ENCODE results near the gene AKAP12.
"Not testable (repeated sequence)": the region's sequence is repeated elsewhere in the genome, so short reads cannot be mapped to it uniquely, and the experiment has no call there.

AKAP12 gene

DNA sequence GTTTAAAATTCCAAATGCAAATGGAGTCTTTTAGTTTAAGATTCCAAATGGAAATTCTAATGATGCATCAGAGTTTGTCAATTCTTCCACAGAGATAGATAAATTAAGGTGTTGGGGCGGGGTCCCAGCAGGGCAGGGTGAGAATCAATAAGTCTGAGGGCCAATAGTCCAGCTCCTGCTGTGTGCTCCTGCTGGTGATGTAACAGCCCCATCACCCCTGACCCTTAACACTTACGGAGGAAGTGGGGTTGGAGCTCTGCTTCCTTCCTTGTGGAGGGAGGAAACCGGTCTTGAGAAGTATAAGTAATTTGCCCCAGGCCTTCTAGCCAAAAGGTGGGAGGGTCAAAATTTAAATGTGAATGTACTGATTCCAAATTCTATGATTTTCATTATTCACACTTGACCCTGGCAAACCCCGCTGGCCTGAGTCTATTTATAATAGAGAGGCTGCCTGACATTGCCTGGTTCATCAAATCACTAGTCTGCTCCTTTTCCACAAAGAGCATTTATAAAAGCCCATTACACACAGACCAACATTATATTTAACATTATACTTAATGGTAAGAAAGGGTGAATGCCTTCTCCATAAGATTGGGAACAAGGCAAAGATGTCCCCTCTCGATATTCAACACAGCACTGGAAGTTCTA lies 134.4 kb downstream of the AKAP12 start:
- FAIRE-seq: no peak

DNA sequence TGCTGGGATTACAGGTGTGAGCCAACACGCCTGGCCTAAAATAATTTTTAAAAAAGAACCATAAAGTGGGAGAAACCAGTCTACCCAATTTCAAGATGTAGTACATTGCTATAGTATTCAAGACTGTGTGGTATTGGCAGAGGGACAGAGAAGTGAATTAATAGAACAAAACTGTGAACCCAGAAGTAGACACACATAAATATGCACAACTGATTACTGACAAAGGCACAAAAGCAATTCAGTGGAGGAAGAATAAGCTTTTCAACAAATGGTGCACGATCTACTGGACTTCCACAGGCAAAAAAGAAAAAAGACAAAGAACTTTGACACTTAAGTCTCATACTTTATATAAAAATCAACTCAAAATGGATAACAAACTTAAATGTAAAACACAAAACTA lies 136.1 kb downstream of the AKAP12 start:
- DNase-seq (ENCODE audit: insufficient read length, low spot score) (no peak), FAIRE-seq (no peak)

More for the DNA sequence above, 134.4 kb downstream of the AKAP12 start:
- DNase-seq (ENCODE audit: insufficient read length, low spot score): no peak

DNA sequence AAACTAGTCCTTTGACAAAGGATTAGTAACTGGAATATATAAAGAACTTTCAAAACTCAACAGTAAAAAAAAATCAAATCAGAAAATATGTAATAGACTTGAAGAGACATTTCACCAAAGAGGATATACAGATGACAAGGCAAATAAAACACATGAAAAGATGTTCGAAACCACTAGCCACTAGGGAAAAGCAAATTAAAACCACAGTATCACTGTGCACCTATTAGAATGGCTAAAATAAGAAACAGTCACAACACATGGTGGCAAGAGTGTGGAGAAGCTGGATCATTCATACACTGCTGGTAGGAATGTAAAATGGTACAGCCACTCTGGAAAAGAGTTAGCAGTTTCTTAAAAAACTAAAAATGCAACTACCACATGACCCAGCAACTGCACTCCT lies 136.7 kb downstream of the AKAP12 start:
- FAIRE-seq: no peak

DNA sequence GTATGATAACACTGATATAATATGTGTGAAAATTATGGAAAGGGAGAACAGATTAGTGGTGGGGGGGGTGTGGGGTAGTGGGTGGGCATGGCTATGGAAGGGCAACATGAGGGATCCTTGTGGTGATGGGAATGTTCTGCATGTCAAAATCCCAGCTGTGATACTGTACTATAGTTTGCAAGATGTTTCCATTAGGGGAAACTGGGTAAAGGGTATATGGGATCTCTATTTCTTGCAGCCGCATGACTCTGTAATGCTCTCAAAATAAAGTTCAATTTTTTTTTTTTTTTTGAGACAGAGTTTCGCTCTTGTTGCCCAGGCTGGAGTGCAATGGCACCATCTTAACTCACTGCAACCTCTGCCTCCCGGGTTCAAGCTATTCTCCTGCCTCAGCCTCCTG lies 137.3 kb downstream of the AKAP12 start:
- DNase-seq (ENCODE audit: insufficient read length, low spot score) (no peak), FAIRE-seq (no peak)

More for the DNA sequence above, 136.7 kb downstream of the AKAP12 start:
- no peak for DNase-seq (ENCODE audit: insufficient read length, low spot score)

DNA sequence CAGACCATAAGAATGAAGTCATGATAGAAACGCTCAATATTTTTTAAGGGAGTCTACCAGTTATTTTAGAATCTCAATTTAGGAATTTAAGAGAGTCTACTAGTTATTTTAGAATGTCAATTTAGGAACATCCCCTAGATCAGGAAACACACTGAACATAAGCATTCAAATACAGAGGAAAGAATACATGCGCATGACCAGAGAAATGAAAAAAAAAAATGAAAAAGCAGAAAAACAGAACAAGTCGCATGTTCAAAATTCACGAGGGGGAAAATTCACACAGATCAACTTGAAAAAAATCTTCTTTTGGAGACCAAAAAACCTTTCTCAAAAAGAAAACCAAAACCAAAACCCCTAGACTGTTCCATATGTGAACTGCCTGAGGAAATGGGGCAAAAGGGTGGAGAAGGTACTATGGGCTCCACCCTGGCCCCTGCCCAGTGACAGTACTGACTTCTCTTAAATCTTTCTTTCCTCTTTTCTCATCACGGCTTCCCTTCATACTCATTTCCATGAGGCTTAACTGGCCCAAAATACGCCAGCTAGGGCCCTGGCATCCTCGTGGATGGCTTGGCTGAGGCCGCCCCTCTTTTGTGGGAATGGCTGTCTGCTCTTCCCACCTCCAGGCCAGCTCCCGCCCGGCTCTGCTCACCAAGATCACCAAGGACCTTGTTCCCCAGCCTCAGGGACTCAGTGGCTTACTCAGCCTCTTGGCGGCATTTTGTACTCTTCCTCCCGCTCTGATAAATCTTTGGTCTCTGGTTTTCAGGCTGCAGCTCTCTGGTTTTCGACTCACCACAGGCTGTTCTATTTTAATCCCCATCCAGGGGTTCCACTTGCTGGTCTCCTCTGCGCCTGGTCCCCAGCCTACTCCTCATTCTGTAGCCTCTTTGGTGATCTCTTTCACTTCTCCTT lies 140.4 kb downstream of the AKAP12 start:
- FAIRE-seq (no peak), DNase-seq (ENCODE audit: insufficient read length, low spot score) (no peak)

DNA sequence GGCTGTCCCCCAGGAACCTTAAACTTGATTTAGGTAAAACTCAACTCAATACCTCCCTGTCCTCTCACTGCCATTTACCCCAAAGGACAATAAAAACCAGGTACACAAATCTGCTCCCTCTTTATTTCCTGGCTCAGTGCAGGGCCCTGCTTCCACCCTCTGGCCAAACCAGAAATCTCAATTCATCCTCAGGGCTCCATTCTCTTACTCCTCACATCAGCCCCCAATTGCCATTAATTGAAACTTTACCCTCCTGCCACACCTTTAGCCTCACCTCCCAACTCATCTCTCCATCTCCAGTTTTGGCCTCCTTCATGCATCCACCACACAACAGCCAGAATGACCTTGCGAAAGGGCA lies 141.1 kb downstream of the AKAP12 start:
- FAIRE-seq: no peak
- no peak for DNase-seq (ENCODE audit: insufficient read length, low spot score)

DNA sequence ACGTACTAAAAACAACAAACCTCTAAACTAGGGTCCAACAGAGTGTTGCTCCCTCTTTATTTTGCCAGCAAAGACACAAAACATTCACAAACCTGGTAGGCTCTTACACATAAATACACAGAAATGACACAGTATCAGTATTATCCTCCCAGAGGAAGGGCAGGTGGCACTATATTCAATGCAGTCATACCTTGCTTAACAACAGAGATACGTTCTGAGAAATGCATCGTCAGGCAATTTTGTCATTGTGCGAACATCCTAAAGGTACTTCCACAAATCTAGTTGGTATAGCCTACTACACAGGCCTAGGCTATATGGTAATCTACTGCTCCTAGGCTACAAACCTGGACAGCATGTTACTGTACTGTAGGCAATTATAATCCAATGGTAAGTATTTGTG lies 142.0 kb downstream of the AKAP12 start:
- DNase-seq (ENCODE audit: insufficient read length, low spot score) (no peak), FAIRE-seq (no peak)

DNA sequence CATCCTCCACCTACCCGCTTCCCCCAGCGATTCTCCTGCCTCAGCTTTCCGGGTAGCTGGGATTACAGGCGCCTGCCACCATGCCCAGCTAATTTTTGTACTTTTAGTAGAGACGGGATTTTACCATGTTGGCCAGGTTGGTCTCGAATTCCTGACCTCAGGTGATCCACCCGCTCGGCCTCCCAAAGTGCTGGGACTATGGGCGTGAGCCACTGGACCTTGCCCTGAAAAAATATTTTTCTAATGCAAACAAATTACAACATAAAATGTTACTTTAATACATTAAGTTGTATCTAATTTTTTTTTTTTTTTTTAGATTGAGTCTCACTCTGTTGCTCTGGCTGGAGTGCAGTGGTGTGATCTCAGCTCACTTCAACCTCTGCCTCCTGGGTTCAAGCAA lies 142.9 kb downstream of the AKAP12 start:
- not testable (repeated sequence) for DNase-seq (ENCODE audit: insufficient read length, low spot score); FAIRE-seq

DNA sequence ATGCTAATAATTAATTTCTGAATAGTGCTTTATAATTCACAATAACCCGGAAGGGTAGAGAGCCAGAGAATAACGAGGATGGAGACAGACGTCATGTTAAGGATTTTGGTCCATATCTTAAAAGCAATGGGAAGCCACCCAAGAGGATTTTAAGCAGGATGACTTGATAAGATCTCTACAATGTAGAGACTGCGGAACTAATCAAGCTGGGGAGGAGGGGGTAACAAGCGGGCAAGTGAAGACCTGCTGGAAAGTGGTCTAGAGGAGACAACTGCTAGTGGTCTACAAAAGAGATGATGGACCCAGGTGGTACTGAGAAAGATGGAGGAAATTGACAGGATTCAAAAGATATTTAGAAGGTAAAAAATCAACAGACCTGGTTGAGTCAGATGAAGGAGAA lies 144.4 kb downstream of the AKAP12 start:
- DNase-seq (ENCODE audit: insufficient read length, low spot score): no peak
- no peak for FAIRE-seq

DNA sequence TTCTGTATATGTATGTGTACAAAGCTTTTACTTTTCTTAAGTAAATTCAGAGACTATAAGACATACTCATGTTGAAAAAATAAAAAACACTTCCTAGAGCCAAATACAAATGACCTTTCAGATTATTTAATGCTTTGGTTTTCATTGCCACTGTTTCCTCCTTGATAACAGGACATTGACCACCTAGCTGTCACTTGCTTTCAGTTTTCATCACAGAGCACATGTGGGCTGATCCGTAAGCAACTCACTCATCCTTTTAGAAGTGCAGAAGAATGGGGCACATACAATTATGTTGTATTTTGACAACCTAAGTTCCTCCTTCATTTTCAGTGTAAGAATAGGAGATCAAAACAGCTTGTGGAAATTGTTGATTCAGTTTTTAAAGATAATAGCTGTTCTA lies 145.4 kb downstream of the AKAP12 start:
- no peak for DNase-seq (ENCODE audit: insufficient read length, low spot score)
- FAIRE-seq: no peak

DNA sequence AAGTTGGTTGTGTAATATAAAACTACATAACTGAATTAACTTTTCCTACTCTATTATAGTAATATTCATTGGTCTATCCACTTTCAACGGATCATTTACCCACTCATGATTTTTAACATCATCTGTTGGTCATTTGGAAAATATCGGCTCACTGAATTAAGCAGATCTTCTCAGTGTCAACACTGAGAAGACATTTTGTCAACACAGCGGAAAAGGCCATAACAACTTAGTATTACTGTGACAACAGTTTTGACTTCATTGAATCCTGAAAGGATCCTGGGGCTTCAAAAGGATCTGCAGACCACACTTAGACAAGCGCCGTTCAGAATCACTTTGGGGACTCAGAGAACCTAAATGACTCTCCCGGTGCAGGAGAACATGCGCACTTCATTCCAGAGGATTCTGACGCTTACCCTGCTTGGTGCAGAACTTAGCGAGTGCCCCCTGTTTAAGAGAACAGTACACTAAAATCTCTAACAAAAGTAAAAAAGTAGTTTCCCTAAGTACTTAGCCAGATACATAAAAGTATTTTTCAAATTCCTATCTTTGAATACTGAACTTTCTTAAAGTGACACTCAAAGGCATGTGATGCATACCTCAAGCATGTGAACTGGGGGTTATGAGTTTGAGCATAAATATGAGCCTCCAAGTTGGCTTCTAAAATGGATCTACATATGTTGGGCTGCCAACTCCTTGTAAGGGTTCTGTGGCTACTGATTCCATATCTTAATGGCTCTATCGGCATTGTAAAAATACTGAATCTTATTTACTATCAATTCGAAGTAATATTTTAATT lies 147.6 kb downstream of the AKAP12 start:
- DNase-seq (ENCODE audit: insufficient read length, low spot score): no peak
- no peak for FAIRE-seq

DNA sequence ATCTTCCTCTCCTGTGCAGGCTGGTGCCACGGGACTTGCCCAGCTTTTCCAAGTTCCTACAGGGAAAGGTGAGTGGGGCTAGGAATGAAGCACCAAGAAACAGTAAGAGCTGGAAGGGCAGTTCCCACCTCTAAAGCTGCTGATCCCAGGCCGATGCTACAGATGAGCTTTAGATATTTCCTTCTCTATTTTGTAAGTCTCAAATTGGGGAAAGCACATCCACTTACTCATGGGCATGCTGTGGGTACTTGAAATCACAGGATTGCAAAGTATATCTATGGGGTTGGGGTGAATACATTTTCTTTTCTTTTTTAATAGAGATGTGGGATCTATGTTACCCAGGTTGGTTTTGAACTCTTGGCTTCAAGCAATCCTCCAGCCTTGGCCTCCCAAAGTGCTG lies 148.5 kb downstream of the AKAP12 start:
- FAIRE-seq: no peak
- DNase-seq (ENCODE audit: insufficient read length, low spot score): no peak

DNA sequence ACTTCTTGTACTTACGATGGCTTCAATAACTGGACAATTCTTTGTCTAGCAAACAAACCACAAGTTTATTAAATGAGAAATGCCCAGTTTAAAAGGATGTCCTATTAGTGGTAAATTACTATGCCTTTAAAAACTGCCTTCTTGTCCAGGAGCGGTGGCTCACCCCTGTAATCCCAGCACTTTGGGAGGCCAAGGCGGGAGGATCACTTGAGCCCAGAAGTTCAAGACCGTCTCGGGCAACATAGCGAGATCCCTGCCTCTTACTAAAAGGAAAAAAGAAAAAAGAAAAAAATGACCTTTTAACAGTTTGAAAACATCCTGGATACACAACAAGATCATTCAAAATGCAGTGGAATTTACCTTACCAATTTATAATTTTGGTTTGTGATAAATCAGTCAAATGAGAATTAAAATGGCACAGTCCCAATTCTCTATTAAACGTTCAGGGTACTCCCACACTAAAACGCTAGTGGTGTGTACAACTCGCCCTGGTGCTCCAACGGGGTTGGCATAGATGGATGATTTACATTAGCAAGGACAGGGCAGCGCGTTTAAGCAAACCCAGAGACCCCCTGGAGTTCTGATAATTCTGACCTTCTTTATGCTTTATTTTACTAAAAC lies 149.3 kb downstream of the AKAP12 start:
- FAIRE-seq (no peak), DNase-seq (ENCODE audit: insufficient read length, low spot score) (no peak)

DNA sequence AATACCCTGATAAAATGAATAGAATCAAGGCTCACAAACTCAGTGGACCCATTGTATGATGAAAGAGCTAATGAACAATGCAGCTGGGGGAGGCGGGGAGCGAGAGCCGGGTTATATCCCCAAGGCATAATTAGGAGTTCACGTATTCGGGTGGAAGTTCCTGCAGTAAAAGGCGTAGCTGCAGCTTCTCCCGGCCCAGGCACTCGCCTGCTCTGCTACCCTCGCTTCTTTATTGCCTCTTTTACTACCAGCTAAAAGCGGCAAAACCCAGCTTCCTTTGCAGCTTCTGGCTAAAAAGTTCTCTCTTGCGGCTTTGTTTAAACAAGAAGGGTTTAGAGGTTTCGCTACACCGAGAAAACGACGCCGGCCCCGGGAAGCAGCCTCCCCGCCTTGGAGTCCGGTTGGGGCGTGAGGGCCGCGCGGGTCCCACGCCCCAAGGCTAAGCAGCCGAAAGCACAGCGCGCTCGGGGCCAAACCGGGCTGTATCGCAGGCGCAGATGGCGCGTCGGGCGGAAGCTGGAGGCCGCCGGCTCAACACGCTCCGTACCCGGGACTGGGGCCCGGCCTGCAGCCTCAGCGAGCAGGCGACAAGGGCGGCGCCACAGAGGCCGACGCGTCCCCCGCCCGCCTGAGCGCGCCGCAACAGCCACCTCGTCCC lies 150.0 kb downstream of the AKAP12 start:
- no peak for FAIRE-seq
- no peak for DNase-seq (ENCODE audit: insufficient read length, low spot score)

DNA sequence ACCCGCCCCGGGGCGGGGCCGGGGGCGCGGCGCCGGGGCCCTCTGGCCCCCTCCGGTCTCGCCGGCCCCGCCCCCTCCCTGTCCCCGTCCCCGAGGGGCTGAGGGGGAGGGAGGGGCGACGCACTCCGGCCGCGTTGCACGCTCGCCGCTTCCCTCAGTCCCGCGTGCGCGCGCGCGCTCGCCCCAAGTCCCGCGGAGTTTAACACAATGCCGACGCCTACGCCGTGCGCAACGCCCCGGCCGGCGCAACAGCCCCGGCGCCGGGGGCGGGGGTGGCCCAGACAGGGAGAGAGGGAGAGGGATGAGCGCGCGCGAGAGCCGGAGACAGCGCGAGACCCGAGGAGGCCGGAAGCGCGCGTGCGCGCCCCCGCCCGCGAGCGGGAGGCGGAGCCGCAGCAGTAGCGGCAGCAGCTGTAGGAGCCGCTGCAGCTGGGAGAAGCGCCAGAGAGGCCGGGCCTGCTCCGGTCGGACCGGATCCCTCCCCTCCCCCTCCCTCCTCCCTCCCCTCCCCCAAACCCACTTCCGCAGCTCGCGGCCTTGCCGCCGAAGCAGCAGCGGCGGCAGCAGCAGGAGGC lies 150.6 kb downstream of the AKAP12 start:
- peak; percentile 81 for DNase-seq (ENCODE audit: insufficient read length, low spot score)
- peak; percentile 97 for FAIRE-seq

DNA sequence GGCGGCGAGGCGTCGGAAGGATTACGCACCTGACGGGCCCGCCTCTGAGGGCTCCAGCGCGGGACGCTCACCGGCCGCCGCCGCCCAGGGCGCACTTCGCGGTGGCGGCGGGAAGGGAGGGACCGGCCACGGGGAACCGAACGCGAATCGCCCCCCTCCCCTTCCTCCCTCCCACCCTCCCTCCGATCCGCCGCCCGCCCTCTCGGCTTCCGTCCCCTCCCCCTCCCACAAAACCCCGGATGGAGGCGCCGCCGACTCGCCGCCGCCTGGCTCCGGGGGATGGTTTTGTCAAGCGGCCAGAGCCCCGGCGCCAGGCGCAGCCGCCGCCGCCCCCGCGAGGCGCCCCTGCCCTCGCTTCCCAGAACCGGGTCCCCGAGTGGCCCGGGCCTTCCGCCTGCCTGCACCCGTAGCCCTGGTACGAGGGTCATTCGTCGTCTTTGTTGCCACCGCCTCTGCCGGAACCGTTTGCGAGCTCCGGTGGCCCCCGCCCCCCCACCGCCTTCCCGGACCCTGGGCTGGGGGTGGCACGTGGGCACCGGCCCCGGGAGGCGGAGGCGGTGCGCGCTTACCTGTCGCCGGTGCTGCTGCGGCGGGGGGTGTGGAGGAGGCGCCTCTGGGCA lies 151.2 kb downstream of the AKAP12 start:
- DNase-seq (ENCODE audit: insufficient read length, low spot score) (no peak), FAIRE-seq (no peak)

DNA sequence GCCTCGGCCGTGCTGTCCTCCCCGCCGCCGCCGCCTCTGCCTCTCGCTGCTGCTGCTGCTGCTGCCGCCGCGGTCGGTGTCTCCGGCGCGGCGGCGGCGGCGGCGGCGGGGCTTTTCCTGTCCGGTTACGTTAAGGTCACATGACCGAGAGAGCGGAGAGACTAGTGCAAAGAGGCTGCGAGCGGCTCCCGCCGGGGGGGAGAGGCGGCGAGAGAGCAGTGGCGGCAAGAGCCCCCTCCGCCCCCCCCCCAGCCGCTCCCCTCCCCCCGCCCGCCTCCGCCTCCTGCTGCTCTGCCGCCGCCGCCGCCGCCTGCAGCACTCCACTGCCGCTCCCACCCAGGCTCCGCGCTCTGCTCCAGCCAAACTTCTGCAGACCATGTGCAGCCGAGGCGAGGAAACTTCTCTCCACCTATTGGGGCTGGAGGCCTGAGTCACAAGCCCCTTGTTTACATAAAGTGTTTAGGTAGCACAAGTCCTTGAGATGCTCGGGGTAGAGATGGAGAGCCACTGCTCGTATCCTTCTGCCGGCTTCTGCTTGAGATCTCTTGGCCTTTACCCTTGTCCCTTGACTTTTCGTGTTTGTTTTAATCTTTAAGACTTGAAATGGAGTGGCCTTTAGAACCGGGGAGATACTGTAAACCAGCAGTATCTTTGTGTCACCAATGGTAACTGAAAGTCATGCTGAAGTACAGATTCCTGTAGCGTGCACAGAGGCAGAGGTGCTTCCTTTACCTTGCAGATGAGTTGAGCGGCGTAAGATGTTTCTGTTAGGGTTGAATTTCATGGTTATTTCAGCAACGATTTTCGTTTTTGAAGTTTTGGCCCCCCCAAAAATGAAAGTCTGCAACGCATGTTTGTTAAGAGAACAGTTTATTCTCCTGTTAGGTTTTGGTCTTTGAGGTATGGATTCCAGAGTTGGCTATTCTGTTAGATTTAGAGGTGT lies 152.0 kb downstream of the AKAP12 start, which contains the start of gene ZBTB2:
Gene ZBTB2 (minus strand): TSS at position 89 of the 943 bp plus-strand sequence. CDS start 17,922 bp downstream, outside the sequence.
- no peak for FAIRE-seq

DNA sequence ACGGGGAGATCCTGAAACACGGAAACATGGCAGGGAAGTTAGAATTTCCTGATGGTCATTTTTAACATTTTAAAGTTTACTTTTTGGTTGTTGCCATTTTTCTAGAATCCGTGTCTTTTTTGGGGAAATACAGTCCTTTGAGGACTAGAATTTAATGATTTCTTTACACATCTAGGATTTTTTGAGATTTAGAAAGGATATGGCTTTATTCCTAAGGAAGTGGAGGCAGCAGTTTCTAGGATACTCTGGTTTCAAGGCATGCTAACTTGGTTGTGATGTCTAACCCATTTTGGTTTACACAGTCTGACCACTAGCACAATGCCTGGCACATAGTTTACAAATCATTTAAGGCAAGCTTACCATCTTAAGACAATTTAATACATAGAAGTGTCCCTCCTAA lies 152.7 kb downstream of the AKAP12 start:
- DNase-seq (ENCODE audit: insufficient read length, low spot score): no peak
- FAIRE-seq: no peak

More for the DNA sequence above, 152.0 kb downstream of the AKAP12 start, which contains the start of gene ZBTB2:
- DNase-seq (ENCODE audit: insufficient read length, low spot score): peak; percentile 41
